HCT116 (cell line): Measurements from ENCODE around the gene TUBA4B. TPM values are rescaled to one million over a fixed set of nuclear protein-coding genes. Genes with fewer than 3 reads are reported as not detected.

ENCODE experiments used
- ATAC-seq: fragments of 200-7000 bp; cut with Tn5 transposase; 2 replicates; pipeline ENCODE4 v1.9.1; 2020; ENCODE audit warnings: mild to moderate bottlenecking, moderate library complexity
- BruUV-seq: library from RNA; stranded (reverse); fragments of 400-500 nt; replicated peaks from 2 replicates; lab custom pipeline; 2021; lab: Mats Ljungman, UMichigan
- CTCF ChIA-PET: fragments of 300-600 bp; sonication (Branson Sonifier 250); formaldehyde crosslinking; loops from one replicate; lab custom pipeline; 2021; ENCODE audit warnings: antibody characterized with exemption; lab: Charles Lee
- POLR2A ChIA-PET: fragments of 300-600, 350-600 bp; sonication (Branson Sonifier 250); formaldehyde crosslinking; loops from one replicate; lab custom pipeline; 2021; ENCODE audit warnings: antibody characterized with exemption; lab: Charles Lee
- RAD21 ChIA-PET, 2 experiments: fragments of 300-600 bp; sonication (Branson Sonifier 250); formaldehyde crosslinking; loops; one replicate each; lab custom pipeline; 2023; ENCODE audit warnings: low total read pairs in 2 of 2; ENCODE audit not compliant: uncharacterized antibody in 2 of 2, unreplicated experiment in 2 of 2, low non-redundant PET in 1 of 2; lab: Charles Lee
- DNase-seq: peaks from one replicate; pipeline ENCODE4 v3.0.0-alpha.2; 2010; ENCODE audit warnings: low read depth, low spot score
- H2AFZ ChIP-seq: fragments of 200-600 bp; shearing (Covaris generic), sonication (generic); 2 replicates; pipeline ENCODE4 v1.6.1; 2017; ENCODE audit warnings: low read depth, mixed run types, mixed read lengths, antibody characterized with exemption, low read length; ENCODE audit not compliant: poor library complexity, severe bottlenecking
- H3K27ac ChIP-seq: 2 replicates; pipeline ENCODE4 v1.5.1; 2012; ENCODE audit warnings: low read depth, low read length
- H3K27me3 ChIP-seq: fragments of 200-600 bp; sonication (generic); 2 replicates; pipeline ENCODE4 v1.6.1; 2016; ENCODE audit warnings: mixed run types, low read length, mixed read lengths; ENCODE audit not compliant: insufficient read depth
- H3K36me3 ChIP-seq, 2 experiments: fragments of 200-500 bp in 1 of 2; fragments of 200-600 bp in 1 of 2; sonication (Bioruptor generic) in 1 of 2; sonication (generic) in 1 of 2; 2 replicates each; pipeline versions ENCODE4 v1.5.1 to v1.6.1; 2014 to 2016; ENCODE audit warnings: low read length in 2 of 2, inconsistent platforms in 1 of 2, mixed read lengths in 1 of 2, mixed run types in 1 of 2; ENCODE audit not compliant: insufficient read depth in 2 of 2, control insufficient read depth in 1 of 2
- H3K4me1 ChIP-seq, 2 experiments: fragments of 200-600 bp in 1 of 2; sonication (generic) in 1 of 2; 2 replicates each; pipeline versions ENCODE4 v1.5.1 to v1.6.1; 2012 to 2017; ENCODE audit warnings: low read length in 2 of 2, inconsistent platforms in 1 of 2, mild to moderate bottlenecking in 1 of 2, mixed read lengths in 1 of 2, mixed run types in 1 of 2, moderate library complexity in 1 of 2; ENCODE audit not compliant: insufficient read depth in 2 of 2, control insufficient read depth in 1 of 2
- H3K4me2 ChIP-seq: fragments of 200-600 bp; sonication (generic); 2 replicates; pipeline ENCODE4 v1.6.1; 2017; ENCODE audit warnings: mixed run types, low read length, mixed read lengths
- H3K4me3 ChIP-seq, 2 experiments: fragments of 200-600 bp in 1 of 2; sonication (generic) in 1 of 2; replicated peaks in 1 of 2; 2 replicates each; pipeline ENCODE4 v1.5.1; 2011 to 2016; ENCODE audit warnings: low read length in 2 of 2, control low read depth in 1 of 2, low read depth in 1 of 2, mild to moderate bottlenecking in 1 of 2, mixed read lengths in 1 of 2, mixed run types in 1 of 2
- H3K79me2 ChIP-seq: fragments of 200-600 bp; sonication (generic); 2 replicates; pipeline ENCODE4 v1.6.1; 2017; ENCODE audit warnings: mild to moderate bottlenecking, mixed run types, low read length, moderate library complexity, mixed read lengths; ENCODE audit not compliant: insufficient read depth
- H3K9ac ChIP-seq: fragments of 200-600 bp; sonication (generic); 2 replicates; pipeline ENCODE4 v1.6.1; 2016; ENCODE audit warnings: low read length, mixed read lengths
- H3K9me2 ChIP-seq: fragments of 200-600 bp; sonication (generic), shearing (Covaris generic); 2 replicates; pipeline ENCODE4 v1.6.1; 2017; ENCODE audit warnings: mixed run types, mild to moderate bottlenecking, moderate library complexity; ENCODE audit not compliant: insufficient read depth
- H3K9me3 ChIP-seq, 2 experiments: fragments of 200-500 bp in 1 of 2; fragments of 200-600 bp in 1 of 2; sonication (Bioruptor generic) in 1 of 2; sonication (generic) in 1 of 2; 2 replicates each; pipeline ENCODE4 v1.6.1; 2014 to 2017; ENCODE audit warnings: low read length in 2 of 2, mixed read lengths in 2 of 2, inconsistent platforms in 1 of 2, low read depth in 1 of 2, mild to moderate bottlenecking in 1 of 2, mixed run types in 1 of 2, moderate library complexity in 1 of 2; ENCODE audit not compliant: control insufficient read depth in 1 of 2, insufficient read depth in 1 of 2
- H4K20me1 ChIP-seq: fragments of 200-600 bp; sonication (generic), shearing (Covaris generic); 2 replicates; pipeline ENCODE4 v1.6.1; 2017; ENCODE audit warnings: mixed run types, mild to moderate bottlenecking, moderate library complexity; ENCODE audit not compliant: insufficient read depth
- CBX3 ChIP-seq: IDR thresholded peaks from 2 replicates; pipeline ENCODE4 v1.6.1; 2012; ENCODE audit warnings: low read depth
- CEBPB ChIP-seq: IDR thresholded peaks from 2 replicates; pipeline ENCODE4 v1.6.1; 2012; ENCODE audit warnings: low read depth
- EGR1 ChIP-seq: IDR thresholded peaks from 2 replicates; pipeline ENCODE4 v1.6.1; 2012; ENCODE audit warnings: low read depth
- EZH2 ChIP-seq: fragments of 200-600 bp; sonication (generic); IDR thresholded peaks from 2 replicates; pipeline ENCODE4 v1.6.1; 2017; ENCODE audit warnings: antibody characterized with exemption, mixed run types
- EZH2phosphoT487 ChIP-seq: fragments of 200-600 bp; IDR thresholded peaks from 2 replicates; pipeline ENCODE4 v1.6.1; 2018; ENCODE audit warnings: antibody characterized with exemption, borderline replicate concordance
- JUND ChIP-seq: IDR thresholded peaks from 2 replicates; pipeline ENCODE4 v1.6.1; 2012
- POLR2AphosphoS5 ChIP-seq: IDR thresholded peaks from 2 replicates; pipeline ENCODE4 v1.6.1; 2011; ENCODE audit warnings: mild to moderate bottlenecking, low read depth, low read length, moderate library complexity
- RAD21 ChIP-seq: IDR thresholded peaks from 2 replicates; pipeline ENCODE4 v1.6.1; 2012; ENCODE audit warnings: low read depth, mild to moderate bottlenecking
- TCF7L2 ChIP-seq: IDR thresholded peaks from 2 replicates; pipeline ENCODE4 v1.7.0; 2011; ENCODE audit warnings: borderline replicate concordance, inconsistent platforms; ENCODE audit not compliant: insufficient read depth, insufficient read length; ENCODE audit errors: extremely low read depth
- ZNF274 ChIP-seq: fragments of 200-500 bp; sonication (Bioruptor generic); IDR thresholded peaks from 2 replicates; pipeline ENCODE4 v1.6.1; 2014; ENCODE audit warnings: mild to moderate bottlenecking, low read depth, low read length, inconsistent platforms
- intact Hi-C: fragments of 100-400 bp; cut with micrococcal nuclease; formaldehyde crosslinking; loops from 2 replicates; pipeline ENCODE4 v1.10.0; 2022
- total RNA-seq: library from RNA; stranded (reverse); gene quantifications from one replicate; pipeline ENCODE4 v1.2.1, GENCODE V29; 2021; ENCODE audit not compliant: unreplicated experiment
- TF ChIP-seq, protein P1 (sequence below), 3 experiments: fragments of 200-600 bp in 1 of 3; sonication (generic) in 1 of 3; IDR thresholded peaks in 2 of 3; conservative IDR thresholded peaks in 1 of 3; 2 replicates each; pipeline ENCODE4 v1.5.1; 2012 to 2017; ENCODE audit warnings: low read depth in 2 of 3, low read length in 2 of 3, antibody characterized with exemption in 1 of 3, borderline replicate concordance in 1 of 3, control low read depth in 1 of 3, mild to moderate bottlenecking in 1 of 3, mixed read lengths in 1 of 3, mixed run types in 1 of 3, moderate library complexity in 1 of 3; ENCODE audit not compliant: insufficient read depth in 1 of 3
- TF ChIP-seq, protein P2 (sequence below): IDR thresholded peaks from 2 replicates; pipeline ENCODE4 v1.6.1; 2012; ENCODE audit warnings: low read depth
- TF ChIP-seq, protein P3 (sequence below): IDR thresholded peaks from 2 replicates; pipeline ENCODE4 v1.6.1; 2012

TUBA4B gene
- total RNA-seq, 1 experiment from 2014 or later: not detected

- TF ChIP-seq, protein P1, sequence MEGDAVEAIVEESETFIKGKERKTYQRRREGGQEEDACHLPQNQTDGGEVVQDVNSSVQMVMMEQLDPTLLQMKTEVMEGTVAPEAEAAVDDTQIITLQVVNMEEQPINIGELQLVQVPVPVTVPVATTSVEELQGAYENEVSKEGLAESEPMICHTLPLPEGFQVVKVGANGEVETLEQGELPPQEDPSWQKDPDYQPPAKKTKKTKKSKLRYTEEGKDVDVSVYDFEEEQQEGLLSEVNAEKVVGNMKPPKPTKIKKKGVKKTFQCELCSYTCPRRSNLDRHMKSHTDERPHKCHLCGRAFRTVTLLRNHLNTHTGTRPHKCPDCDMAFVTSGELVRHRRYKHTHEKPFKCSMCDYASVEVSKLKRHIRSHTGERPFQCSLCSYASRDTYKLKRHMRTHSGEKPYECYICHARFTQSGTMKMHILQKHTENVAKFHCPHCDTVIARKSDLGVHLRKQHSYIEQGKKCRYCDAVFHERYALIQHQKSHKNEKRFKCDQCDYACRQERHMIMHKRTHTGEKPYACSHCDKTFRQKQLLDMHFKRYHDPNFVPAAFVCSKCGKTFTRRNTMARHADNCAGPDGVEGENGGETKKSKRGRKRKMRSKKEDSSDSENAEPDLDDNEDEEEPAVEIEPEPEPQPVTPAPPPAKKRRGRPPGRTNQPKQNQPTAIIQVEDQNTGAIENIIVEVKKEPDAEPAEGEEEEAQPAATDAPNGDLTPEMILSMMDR (IDR thresholded peaks at IDR 0.05 in 2 of 3, conservative IDR thresholded peaks at IDR 0.05 in 1 of 3; ENCODE audit: borderline replicate concordance in 1 of 3, insufficient read depth in 1 of 3, low read depth in 2 of 3, low read length in 2 of 3): no peak
- TF ChIP-seq JUND (no peak), POLR2AphosphoS5 (no peak), RAD21 (no peak)
- TF ChIP-seq, protein P2, sequence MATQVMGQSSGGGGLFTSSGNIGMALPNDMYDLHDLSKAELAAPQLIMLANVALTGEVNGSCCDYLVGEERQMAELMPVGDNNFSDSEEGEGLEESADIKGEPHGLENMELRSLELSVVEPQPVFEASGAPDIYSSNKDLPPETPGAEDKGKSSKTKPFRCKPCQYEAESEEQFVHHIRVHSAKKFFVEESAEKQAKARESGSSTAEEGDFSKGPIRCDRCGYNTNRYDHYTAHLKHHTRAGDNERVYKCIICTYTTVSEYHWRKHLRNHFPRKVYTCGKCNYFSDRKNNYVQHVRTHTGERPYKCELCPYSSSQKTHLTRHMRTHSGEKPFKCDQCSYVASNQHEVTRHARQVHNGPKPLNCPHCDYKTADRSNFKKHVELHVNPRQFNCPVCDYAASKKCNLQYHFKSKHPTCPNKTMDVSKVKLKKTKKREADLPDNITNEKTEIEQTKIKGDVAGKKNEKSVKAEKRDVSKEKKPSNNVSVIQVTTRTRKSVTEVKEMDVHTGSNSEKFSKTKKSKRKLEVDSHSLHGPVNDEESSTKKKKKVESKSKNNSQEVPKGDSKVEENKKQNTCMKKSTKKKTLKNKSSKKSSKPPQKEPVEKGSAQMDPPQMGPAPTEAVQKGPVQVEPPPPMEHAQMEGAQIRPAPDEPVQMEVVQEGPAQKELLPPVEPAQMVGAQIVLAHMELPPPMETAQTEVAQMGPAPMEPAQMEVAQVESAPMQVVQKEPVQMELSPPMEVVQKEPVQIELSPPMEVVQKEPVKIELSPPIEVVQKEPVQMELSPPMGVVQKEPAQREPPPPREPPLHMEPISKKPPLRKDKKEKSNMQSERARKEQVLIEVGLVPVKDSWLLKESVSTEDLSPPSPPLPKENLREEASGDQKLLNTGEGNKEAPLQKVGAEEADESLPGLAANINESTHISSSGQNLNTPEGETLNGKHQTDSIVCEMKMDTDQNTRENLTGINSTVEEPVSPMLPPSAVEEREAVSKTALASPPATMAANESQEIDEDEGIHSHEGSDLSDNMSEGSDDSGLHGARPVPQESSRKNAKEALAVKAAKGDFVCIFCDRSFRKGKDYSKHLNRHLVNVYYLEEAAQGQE: no peak
- TF ChIP-seq, all 23 proteins: peak for 0
Observed at GRCh38 chr2:219210196-219210885, 42.7 kb upstream of the TUBA4B start (continued).

DNA sequence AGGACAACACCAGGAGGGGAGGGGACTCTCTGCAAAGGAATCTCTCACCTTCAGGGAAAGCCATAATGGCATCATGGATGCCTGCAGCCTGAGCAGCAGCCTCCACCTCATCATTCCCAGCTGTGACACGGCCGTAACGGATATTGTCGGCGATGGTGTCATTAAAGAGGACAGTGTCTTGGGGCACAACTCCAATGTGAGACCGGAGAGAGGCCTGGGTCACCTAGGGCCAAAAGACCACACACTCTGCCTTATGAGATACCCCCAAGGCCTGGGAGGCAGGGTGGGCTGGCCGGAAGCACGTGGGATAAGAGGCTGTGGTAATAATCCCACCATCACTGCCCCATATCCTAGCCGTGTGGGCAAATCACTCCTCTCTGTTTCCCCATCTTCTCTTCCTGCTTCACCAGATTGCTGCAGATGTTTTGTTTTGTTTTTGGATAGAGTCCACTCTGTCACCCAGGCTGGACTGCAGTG lies 42.1 kb upstream of the TUBA4B start:
- no TSS peak for BruUV-seq
- TF ChIP-seq EZH2phosphoT487 (no peak), ZNF274 (no peak), TCF7L2 (no peak), CEBPB (no peak), CBX3 (no peak), EGR1 (no peak), EZH2 (no peak)
- TF ChIP-seq, protein P1 (IDR thresholded peaks at IDR 0.05 in 2 of 3, conservative IDR thresholded peaks at IDR 0.05 in 1 of 3; ENCODE audit: borderline replicate concordance in 1 of 3, insufficient read depth in 1 of 3, low read depth in 2 of 3, low read length in 2 of 3): no peak
- TF ChIP-seq, protein P3, sequence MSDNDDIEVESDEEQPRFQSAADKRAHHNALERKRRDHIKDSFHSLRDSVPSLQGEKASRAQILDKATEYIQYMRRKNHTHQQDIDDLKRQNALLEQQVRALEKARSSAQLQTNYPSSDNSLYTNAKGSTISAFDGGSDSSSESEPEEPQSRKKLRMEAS: no peak

More for the DNA sequence above, 42.1 kb upstream of the TUBA4B start:
- Histone ChIP-seq H3K4me1 (peaks cover 9 to 15% of the 10 kb centered on the region in 2 experiments), H3K9me2 (no peaks in the 10 kb centered on the region), H2AFZ (no peak overlapping the region), H3K79me2 (no peaks in the 10 kb centered on the region), H4K20me1 (no peaks in the 10 kb centered on the region), H3K4me3 (no peak overlapping the region), H3K9me3 (no peaks in the 10 kb centered on the region), H3K9ac (no peak overlapping the region), H3K27ac (no peak overlapping the region), H3K4me2 (no peak overlapping the region), H3K36me3 (peaks cover 10 to 23% of the 10 kb centered on the region in 2 experiments; a peak in 3 of 4 replicates), H3K27me3 (no peaks in the 10 kb centered on the region)
- intact Hi-C loops: loop anchor here (2.0 kb wide), 2 partner anchors 40 to 50 kb away; partner anchors contain the start of genes NHEJ1 and SLC23A3
- RAD21 ChIA-PET: no interaction called here
- DNase-seq (no peak), ATAC-seq (no peak)
- POLR2A ChIA-PET: interaction anchor here (1.1 kb wide), 1 partner anchor 16 kb away, joined by 3 read pairs; no protein-coding TSS in a partner anchor
- CTCF ChIA-PET: interaction anchor here (0.8 to 1.7 kb wide), 9 partner anchors 34 to 181 kb away, joined by 3 to 10 read pairs (median 4); partner anchors contain the start of genes CNPPD1 and NHEJ1
